Left renal pelvis (tissue), 4 donors: ENCODE measurements around the gene CBS. TPM values are rescaled to one million over a fixed set of nuclear protein-coding genes. Genes with fewer than 3 reads are reported as not detected.
"Not testable (repeated sequence)": the region's sequence is repeated elsewhere in the genome, so short reads cannot be mapped to it uniquely, and the experiment has no call there.

Experiments used
- DNase-seq, 4 donors: peaks; one replicate each; pipeline ENCODE4 v3.0.0-alpha.2; 2013; ENCODE audit warnings: low read depth in 4 of 4, low spot score in 3 of 4
- polyA plus RNA-seq, 4 donors: library from polyadenylated mRNA; unstranded; fragments of 120-200 nt; gene quantifications; one replicate each; pipeline ENCODE4 v1.2.1, GENCODE V29; 2013; ENCODE audit not compliant: insufficient read length in 4 of 4

The CBS gene
- polyA plus RNA-seq, 4 donors: 3.6 to 57.5 (median 29.7) TPM

DNA sequence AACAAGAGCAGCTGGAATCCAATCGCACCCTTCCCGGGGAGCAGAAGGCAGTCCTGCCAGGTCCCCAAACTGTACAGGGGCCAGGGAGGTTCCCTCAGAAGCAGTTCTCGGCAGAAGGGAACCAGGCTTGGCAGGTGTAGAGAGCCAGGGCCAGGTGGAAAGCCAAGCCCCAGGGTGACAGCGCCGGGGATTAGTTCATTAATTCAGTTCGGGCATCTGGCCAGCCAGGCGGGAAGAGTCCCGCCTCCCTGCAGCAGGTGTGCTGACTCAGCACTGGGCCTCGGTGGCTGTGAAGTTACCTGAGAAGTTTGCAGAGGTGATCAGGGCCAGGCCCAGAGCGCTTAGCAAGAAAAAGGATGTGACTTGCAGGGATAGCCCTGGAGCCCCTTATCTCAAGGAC, 6.0 kb downstream of the CBS start:
- not testable (repeated sequence) for DNase-seq

- not testable (repeated sequence) for DNase-seq
These were observed 7.6 kb downstream of the CBS start for GRCh38 chr21:43068065-43068464.

DNA sequence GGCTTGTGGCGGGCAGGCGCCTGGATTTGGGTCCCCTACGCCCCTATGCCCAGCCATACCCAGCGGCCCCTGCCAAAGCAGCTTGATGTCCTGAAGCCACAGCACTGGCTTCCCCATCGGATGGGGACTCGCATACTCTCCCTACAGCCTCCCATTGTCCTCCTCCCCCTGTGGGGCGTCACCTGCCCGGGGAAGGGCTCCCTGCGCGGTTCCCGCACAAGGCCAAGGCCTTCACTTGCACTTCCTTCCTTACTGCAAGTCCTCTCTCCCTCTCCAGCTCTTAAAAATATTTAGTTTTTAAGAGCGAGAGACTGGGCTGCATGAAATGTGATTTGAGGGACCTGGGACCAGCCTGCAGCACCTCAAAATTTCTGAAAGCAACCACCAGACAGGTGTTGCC, 8.9 kb downstream of the CBS start:
- DNase-seq: not testable (repeated sequence)

DNA sequence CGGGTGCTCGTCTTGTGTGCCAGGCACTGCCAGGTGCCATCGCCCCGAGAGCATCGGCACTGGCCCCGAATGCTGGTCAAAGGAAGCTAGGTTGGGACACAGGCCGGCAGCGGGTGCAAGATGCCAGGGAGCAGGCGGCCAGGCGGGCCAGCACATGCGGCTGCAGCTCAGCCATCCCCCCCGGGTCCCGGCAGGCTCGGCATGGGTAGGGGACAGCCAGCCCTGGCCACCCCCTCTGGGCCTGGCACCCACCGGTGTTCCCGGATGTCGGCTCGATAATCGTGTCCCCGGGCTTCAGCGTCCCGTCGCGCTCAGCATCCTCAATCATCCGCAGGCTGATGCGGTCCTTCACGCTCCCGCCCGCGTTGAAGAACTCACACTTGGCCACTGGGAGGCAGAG, 9.6 kb downstream of the CBS start:
- not testable (repeated sequence) for DNase-seq

- DNase-seq: not testable (repeated sequence)
These were observed 11.2 kb downstream of the CBS start for GRCh38 chr21:43064265-43064917.

DNA sequence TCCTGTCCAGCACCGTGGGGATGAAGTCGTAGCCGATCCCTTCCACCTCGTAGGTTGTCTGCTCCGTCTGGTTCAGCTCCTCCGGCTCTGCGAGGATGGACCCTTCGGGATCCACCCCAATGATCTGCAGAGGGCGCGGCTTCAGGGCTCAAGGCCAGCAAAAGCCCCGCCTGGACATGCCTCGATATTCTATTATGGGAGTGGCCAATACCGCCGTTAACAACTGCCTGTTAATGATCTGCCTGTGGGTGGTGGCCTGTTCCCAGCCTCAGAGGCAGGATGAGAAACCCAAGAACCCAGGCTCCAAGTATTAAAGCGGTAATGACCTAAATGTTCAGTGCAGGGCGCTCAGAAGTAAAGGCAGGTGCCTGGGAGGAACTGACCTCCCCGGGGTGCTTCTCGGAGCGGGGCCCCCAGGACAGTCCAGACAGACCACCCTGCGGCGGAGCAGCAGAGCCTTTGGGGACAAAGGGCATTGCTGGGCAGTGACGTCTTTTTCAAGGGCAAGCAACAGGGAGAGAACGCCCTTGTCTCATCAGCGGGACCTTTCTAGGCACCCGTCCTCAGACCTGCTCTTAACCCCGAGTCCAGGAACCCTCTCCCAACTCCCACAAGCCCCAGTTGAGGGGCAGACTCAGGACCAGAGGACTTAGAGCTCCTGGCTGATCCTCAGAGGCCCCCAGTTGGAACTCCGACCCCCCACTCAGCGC, 12.5 kb downstream of the CBS start:
- DNase-seq: not testable (repeated sequence)

- DNase-seq: not testable (repeated sequence)
These were observed 22.5 kb downstream of the CBS start for GRCh38 chr21:43053112-43053511.

DNA sequence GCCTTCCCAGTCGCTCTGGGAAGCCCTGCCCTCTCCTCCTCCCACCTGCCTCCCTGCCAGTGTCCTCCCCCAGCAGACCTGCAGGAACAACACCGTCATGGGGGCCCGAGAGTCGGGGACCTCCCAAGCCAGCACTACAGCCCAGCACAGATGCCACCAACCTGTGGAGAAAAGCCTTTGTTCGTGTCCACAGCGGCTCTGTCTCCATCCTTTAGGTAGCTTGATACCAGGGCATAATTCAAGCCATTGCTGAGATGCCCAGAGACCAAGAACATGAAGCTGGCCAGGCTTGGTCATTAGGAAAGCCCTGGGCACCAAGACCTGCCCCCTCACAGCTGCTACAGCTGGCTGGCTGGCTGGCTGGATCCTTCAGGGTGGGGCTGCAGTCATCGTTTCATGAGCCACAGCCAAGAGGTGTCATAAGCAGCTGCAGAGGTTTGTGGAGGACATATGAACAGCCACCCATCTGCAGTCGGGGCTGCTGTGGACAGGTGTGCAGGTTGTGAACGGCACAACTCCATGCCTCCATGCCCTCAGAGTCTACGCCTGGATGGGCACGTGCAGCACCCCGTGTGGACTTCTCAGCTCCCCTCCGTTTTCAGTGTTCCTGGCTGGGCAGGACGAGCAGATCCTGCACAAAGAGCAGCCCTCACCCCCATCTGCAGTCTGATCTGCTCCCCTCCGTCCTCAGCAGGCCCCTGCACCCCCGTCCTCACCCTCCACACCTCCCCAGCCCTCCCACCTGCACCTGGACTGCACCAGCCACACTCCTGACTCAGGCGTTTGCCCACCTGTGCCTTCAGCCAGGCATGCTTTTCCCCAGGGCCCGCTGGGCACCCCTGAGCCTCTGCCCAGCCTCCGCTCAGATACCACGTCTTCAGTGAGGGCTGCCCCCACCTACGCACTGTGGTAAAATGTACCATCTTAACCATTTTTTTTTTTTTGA, 29.5 kb downstream of the CBS start:
- not testable (repeated sequence) for DNase-seq

DNA sequence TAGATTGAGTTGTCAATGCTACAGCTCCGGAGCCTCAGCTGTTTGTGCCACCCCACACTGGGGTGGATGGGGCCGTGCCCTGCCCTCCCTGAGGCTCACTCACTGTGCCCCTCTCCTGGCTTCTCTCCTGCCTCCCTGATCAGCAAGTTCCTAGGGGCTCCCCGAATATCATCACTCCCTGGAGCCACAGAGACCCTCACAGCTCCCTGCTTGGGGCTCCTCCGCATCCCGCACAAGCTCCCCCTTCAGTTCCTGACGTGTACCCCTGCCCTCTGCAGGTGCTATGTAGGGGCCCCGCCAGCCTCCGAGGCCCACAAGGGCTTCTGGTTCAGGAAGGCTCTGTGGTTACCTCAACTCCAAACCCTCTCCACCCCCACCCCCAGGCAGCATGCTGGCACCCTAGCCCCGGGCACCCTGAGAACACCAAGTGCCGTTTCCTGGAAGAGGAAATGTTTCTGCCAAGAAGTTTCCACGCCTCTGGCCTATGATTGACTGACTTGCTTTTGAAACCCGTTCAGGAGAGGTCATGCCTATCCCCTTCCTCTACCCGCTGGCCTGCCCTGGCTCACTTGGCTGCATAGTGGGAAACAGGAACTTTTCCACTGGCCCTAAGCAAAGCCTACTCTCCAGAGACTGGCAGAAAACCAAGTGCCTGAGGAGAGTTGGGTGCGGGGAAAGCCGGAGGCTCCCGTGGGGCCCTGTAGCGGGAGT, 30.3 kb downstream of the CBS start:
- DNase-seq: not testable (repeated sequence)

- DNase-seq: not testable (repeated sequence)
These were observed 31.1 kb downstream of the CBS start for GRCh38 chr21:43044547-43044946.

DNA sequence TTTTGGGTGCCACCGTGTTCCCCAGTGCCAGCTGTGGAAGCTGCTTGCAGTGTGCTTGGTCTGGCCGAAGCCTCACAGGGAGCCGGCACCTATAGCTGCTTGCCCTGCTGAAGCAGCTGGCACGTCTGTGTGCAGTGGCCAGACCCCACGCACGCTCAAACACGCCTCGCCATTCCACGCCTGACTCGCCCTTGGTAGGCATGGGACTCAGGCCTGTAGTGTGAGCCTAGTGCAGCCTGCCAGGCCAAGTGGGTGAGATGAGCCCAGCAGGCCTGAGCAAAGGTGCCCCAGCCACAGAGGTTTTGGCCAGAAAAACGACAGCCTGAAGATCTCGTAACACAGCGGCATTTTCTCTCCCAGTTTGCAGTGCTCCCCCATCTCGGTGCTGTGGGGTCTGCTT, 32.3 kb downstream of the CBS start:
- DNase-seq: not testable (repeated sequence)

DNA sequence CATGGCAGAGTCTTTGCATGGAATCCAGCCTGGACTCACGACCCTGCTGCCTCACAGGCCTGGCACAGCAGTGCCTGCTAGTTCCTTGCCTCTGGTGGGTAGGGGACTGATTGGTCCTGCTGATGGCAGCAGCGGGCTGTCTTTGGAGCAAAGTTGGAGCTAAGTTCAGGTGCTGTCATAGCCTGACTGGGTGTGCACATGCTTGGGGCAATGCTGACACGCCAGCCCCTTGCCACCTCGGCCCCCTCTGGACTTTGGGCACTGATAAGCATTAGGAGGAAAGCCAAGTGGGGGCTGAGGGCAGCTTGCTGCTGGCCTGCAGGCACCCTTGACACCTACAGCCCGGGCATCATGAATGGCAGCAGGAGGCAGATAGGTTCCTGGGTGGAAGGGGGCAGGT, 33.5 kb downstream of the CBS start:
- DNase-seq: not testable (repeated sequence)

GRCh38 chr21:43038659-43039044, 37.0 kb downstream of the CBS start:
- not testable (repeated sequence) for DNase-seq

GRCh38 chr21:43037918-43038658, 37.5 kb downstream of the CBS start:
- DNase-seq: not testable (repeated sequence)

DNA sequence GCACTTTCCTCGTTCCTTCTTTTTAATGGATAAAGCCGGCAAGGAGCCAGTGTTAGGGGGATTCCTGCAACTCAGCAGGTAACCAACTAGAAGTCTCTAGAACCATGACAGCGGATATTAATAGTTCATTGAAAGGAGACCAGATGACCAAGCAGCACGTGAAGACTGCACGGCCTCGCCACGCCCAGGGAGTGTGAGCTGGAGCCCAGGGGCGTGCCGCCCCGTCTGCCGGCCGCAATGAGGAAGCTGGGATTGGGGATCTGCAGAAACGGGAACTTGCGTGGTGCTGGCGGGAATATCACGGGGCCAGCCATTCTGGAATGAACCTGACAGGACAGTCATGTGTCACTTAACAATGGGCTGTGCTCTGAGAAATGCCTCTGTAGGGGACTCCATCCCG, 38.7 kb downstream of the CBS start:
- not testable (repeated sequence) for DNase-seq

GRCh38 chr21:43034826-43035225, 40.8 kb downstream of the CBS start:
- no peak for DNase-seq

DNA sequence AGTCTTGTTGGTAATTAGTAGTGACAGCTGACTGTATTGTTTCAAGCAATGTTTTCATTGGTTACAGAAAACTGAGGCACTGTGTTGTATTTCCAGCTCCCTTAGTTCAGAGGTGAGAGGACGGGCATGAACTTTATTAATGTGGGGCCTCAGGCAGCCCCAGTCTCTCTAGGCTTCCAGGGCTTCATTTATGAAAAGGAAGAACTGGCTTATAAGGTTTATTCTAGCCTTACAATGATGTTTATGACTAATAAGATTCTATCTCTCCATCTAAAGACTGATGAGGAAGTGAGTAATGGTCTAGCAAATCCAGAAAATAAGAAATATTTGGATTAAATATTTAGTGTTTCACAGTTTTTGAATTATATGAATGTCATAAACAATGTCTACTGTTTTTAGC, 41.5 kb downstream of the CBS start:
- no peak for DNase-seq

DNA sequence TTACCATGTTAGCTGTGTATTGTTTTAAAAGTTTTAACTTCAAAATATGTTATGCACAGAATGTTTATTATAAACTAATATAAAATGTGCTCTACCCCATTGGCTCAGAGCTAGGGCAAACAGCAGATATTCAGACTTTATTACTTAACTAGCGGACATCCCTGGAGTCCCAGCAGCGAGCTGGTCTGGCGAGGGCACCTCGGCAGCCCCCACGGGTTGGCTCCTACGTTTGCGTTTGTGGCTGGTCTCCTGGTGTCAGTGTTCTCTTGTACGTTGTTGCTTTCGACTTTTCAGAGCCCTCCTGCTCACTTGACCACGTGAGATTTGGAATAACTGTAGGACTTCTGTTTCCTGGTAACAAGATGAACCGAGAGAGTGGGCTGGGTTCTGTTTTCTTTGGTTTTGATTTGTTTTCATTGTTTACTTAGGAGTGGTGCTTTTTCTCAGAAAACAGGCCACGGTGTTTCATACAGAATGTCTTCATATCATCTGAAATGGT, 44.5 kb downstream of the CBS start:
- DNase-seq: no peak

GRCh38 chr21:43029785-43030184, 45.9 kb downstream of the CBS start:
- DNase-seq: no peak
